Measurements from ENCODE around the gene SEC16B.

The SEC16B gene

GRCh38 chr1:177907000-177907399 is 62.9 kb downstream of the SEC16B start:
- no peak for DNase-seq (ENCODE audit: low spot score)

- DNase-seq (ENCODE audit: low spot score) = no peak
Measured at GRCh38 chr1:177905686-177906085, 64.2 kb downstream of the SEC16B start.

GRCh38 chr1:177902266-177902665 is 67.6 kb downstream of the SEC16B start:
- no peak for DNase-seq (ENCODE audit: low spot score)

GRCh38 chr1:177897998-177898654 is 71.7 kb downstream of the SEC16B start:
- no peak for DNase-seq (ENCODE audit: low spot score)

GRCh38 chr1:177897281-177897997 is 72.4 kb downstream of the SEC16B start:
- DNase-seq (ENCODE audit: low spot score) = no peak

All from NAMALWA (cell line).